HG03025 (cell line): Measurements from ENCODE around the gene SLCO3A1.

Source experiments
- ATAC-seq: cut with Tn5 transposase; IDR thresholded peaks from one replicate; pipeline ENCODE4 v1.9.1; 2021; ENCODE audit warnings: mild to moderate bottlenecking, moderate library complexity; ENCODE audit not compliant: unreplicated experiment, low FRiP score

The SLCO3A1 gene

DNA sequence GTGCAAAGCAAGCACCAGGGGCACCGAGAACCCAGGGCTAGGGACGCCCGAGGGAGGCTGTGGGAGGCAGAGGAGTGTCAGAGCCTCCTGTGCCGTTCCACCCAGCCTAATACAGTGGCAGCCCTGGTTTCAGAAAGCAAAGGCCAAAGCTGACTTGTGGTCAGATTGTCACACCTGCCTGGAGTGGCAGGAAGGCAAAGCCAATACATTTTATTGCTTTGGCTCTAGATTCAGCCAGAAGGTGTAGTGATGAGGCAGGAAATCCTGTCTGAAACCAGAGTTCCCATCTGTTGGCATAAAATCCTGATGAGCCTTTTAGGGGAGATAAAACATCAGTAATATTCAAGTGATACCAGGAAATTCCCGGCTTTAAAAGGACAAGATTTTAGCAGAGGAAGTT lies 168.3 kb downstream of the SLCO3A1 start:
- no peak for ATAC-seq

DNA sequence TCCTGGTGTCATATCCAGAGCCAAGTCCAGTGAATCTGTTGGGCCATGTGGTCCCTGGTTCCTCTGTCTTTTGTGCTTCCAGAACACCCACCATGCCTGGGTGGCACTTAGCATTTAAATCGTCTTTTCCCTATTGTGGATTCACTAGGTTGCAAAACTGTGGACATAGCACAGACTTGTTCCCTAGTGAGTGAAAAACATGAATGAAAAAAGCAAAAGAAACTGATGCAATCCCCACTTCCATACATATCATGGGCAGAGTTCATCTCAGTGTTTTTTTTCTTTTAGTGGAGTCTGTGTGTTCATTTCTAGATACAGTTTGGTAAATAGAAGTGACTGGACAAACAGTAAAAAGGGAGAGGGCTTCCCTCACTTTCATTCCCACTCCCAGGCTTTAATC lies 170.5 kb downstream of the SLCO3A1 start:
- ATAC-seq: no peak

DNA sequence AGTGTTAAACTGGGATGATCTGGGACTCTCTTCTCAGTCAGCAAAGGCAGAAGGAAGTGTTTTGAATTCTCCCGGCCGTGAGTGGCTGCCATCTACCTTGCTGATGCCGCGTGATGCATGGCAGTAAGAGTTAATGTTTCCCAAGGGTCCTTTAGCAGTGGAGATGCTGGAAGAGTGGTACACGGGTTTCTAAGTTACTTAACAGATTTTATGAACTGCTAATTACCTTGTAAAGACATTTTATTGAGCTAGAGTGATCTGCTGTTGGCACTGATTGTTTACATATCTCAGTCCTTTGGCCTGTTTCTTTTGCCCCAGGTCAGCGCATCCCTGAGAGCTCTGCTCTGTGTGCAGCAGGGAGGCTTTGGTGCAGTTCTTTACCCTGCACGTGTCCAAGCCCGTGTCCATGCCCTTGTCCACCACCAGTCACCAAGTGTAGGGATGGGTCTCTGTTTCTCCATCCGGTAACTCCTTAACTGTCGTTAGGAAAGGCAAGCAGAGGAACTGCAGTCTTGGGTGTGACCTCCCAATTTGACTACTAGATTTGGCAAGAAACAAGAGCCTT lies 172.3 kb downstream of the SLCO3A1 start:
- no peak for ATAC-seq

DNA sequence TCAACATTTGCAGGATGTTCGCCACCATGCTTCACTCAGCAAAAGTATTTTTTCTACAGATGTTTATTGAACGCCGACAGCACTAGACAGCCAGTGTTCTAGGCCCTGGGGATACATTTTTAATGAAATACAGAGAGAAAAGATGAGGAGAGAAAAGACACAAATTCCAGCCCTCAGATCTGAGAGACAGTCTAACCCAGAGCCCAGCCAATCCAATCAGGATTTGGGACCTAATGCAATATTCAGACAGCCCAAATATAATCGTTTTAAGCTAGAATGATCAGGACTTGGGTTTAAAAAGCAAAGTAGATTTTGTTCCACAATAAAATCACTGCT lies 174.8 kb downstream of the SLCO3A1 start:
- no peak for ATAC-seq

DNA sequence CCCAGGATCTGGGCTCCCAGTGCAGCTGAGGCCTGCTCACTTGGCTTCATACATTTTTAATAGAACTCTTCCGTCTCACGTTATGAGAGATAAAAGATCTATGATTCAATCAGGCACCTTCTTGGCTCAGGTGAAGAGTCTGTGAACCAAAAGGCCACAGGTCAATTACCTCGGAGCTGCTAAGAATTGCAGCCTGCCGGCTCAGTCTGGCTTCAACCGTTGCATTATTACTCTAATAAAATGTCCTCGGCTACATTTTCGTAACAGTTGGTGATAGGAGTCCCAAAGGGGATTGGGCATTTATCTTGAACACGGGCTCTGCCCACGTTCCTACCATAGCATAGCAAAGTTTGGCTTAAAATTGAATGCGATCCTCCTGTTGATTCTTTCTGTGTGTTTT lies 176.3 kb downstream of the SLCO3A1 start:
- ATAC-seq: no peak

DNA sequence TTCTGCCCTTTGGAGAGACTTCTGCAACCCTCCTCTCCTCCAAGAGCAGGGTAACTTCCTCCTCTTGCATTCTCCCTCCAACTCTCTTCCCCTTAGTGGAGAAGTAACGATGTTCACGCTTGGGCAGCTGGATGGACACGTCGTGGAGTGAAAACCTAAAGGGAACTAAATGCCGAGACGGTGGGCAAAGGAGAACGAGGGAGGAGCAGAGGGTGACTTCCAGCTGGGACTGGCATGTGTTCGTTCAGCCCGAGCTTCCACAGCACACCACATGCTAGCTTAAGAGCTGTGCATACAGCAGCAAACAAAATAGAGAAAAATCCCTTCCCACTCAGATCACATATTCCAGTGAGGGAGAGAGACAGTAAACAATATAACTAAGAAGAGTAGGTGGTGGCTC lies 179.8 kb downstream of the SLCO3A1 start:
- ATAC-seq: no peak

DNA sequence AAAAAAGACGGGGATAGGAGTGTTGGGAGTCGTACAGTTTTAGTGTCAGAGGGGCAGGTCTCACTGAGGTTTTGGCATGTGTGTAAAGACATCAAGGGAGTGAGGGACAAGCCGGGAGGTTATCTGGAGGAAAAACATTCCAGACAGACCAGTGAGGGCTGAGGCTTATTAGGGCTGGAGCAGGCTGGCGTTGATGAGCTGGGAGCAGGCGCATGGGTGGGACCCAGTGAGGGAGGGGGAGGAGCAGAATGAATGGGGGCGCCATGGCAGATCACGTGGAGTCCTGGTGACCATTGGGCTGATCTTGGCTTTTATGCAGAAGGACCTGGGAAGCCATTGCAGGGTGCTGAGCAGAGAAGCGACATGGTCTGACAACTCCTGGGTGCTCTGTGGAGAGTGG lies 180.2 kb downstream of the SLCO3A1 start:
- no peak for ATAC-seq

DNA sequence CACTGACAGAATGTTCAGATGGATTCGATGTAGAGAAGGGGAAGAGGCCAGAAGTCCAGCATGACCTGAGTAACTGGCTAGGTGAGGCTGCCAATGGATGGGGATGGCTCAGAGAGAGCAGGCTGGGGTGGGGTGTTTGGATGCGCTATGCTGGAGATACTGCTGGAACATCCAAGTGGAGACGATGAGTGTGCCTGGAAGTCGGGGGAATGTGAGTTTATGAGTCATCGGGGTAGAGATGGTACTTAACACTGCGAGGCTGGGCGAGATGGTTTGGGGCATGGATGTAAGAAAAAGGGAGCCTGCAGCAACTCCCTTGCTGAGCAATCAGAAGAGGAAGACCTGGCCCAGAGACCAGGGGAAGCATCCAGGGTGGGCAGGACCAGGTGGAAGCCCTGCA lies 180.7 kb downstream of the SLCO3A1 start:
- no peak for ATAC-seq

DNA sequence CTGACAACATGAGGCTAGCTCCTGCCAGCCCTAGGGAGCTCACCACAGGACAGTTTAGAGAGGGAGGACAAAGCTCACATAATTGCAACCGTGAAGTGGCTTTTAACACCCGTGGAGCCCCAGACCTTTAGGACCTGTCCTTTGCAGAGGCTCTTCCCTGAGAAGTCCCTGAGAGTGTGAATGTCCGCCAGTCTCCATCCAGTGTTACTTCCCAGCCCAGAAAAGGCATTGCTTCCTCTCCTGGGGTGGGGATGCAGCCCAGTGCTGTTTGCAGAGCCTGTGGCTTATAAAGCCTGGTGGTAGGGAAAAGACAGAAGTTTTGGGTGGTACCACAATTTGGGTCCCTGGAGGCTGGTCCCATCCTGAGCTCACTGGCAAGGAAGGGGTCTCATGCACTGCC lies 182.0 kb downstream of the SLCO3A1 start:
- ATAC-seq: no peak

DNA sequence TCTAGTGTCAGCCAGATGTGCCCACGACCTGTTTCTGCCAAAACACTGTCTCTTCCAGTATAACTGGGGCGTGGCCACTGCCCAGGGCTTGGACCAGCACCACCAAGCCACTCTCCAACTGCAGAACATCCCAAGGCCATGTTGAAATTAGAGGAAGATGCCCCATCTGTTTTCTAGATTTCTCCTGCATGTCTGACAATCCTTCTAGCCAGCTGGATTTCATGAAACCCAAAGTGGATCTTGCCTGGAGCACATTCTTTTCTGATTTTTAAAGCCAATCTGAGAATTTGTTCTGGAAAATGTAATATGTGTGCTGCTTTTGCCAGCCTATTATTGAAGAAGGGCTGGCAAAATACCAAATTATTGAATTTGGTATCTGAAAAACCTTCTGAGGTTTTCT lies 182.5 kb downstream of the SLCO3A1 start:
- no peak for ATAC-seq

DNA sequence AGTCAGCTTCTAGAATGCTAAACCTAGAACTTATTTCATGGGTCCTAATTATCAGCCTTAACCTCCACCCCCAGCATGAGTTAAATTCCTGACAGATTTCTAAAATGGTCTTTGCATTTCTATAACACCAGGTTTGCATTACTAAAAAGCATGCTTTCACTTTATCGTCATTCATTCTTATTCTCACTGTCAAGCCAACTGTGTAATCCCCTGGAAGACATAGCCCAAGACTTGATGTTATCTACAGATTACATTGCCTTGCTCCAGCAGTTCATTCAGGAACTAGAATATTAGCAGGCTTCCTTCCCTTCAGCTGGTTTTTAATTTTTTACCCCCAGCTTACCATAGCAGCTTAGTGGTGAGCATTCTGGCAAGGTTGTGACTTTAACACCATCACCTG lies 184.0 kb downstream of the SLCO3A1 start:
- no peak for ATAC-seq

DNA sequence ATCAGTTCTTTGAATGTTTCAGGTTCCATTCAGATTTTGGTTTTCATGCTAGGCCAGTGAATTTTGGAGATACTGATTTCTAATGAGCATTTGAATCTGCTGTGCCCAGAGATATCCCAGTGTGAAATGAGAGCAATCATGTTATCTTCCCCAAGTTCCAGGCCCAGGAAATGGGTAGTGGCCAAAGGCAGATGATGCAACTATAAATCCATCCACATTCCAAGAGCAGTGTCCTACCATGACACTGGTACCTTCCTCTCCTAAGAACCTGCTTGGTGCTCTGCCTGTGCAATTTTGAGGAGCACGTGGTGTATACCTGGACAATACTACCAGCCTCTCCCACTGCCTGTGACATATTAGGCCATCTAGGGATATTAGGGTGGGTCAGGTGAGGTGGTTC lies 186.8 kb downstream of the SLCO3A1 start:
- no peak for ATAC-seq

DNA sequence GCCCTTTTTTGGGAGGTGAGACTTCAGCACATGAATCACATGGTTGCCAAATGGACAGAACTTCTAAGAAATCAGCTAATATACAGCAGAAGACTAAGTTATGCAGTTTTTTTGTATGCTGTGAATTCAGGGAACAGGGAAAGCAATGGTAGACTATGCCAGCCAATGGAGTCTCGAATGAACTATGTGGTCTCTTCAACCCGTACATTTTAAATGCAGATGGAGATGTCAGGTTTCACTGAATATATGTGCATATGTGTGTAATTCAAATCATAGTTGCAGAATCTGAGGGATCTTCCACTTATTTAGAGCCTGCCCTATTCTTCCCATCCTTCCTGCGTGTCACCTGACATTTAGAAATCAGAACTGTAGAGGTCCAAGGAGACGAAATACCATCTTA lies 187.9 kb downstream of the SLCO3A1 start:
- ATAC-seq: no peak

DNA sequence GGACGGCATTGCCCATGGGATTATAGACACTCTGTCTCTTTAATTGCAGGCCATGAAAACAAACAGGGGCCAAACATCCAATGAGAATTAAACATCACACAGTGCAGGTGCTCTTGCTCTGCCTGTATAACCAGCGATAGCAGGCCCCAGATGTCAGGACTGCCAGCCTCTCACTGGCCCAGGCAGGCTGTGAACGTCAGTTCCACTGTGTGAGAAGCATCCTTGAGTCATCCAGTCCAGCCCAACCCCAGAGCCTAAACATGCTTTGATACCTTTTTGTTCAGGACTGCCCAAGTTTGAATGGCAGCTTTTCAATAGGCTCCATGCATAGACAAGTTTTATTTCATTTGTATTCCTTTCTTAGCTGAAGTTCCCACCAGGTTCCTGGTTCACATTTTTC lies 189.8 kb downstream of the SLCO3A1 start:
- no peak for ATAC-seq

DNA sequence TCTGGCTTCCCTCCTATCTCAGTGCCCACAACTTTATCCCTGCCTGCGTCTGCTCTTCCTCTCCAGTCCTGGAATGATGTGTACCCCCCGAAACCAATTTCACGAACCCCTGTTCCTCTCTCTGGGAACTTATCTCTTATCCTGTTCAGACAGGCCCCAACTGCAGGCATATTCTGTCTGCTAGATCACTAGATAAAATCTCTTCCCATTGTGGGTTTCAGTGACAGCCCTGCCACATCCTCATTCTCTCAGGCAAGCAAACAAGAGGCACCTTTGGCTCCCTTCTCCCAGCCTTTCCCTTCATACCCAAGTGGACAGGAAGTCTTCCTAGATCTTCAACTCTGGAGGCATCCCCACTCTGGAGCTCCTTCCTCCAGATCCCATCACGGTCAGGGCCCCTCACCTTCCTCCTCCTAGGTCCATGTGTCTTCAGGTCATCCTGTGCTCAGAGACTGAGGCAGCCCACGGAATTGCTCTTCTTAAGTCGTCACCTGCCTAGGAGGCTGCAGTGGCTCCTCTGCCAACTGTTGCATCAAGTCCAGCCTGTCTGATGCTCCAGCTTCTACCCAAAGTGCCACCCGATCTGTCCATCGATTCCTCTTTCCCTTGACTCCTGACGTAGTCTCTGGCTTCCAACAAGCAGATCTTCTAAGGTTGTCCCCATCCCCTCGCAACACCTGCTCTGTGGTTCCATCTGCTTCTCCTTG lies 190.8 kb downstream of the SLCO3A1 start:
- no peak for ATAC-seq

DNA sequence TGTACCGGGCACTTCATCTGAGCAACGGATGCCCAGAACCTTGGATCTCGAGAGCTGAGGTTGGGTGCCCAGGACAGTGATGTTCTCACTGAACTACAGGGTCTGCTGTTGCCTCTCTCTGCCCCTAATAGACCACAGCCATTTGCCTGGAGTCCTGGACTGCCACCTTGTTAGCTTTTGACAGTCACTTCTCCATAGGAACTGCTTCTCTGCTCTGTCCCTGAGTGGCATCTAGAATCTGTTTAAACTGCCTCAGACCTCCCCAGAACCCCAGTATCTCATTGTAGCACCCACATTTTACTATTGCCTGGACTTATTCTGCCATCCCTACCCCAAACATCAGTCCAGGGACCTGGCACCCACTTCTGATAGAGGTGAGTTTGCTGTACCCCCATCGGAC lies 194.4 kb downstream of the SLCO3A1 start:
- no peak for ATAC-seq

DNA sequence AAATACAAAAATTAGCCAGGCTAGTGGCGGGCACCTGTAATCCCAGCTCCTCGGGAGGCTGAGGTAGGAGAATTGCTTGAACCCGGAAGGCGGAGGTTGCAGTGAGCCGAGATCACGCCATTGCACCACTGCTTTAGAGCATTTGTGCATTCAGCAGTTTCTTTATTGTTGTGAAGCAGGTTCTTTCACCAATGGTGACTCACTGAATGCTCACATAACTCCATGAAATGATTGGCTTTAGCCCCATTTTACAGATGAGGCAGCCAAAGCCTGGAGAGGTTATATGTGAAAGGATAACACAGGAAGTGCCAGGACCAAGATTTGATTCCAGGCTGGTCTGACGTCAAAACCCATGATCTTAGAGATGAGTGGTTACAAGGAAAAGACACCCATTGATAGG lies 195.2 kb downstream of the SLCO3A1 start:
- no peak for ATAC-seq

DNA sequence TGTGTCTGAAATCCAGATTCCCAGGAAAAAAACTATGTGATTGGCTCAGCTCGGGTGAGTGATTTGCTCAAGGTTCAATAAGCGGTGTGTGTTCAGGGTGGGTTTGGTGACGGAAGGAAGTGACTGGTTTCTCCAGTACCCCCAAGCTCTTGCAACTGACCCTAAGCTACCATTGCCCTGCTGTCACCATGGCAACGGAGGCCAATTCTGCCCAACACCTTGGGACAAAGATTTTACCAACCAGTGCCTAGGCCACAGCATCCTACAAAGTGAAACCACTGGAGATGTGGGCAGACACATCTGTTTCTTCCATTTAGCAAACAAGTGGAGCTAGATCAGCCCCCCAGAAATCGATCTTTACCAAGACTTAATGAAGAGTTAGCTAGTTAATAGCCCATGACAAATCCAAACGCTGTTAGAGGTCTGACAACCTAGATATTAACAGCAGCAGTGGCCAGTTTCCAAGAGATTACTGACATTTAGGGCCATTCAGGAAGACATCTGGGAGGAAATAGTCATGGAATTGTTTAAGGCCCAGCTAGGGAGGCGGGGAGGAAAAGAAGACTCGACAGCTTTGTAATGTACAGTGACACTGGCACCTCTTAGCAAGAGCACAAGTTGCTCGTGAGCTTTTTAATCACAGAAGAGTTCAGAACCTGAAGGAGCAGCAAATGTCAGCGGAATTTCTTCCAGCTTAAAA lies 195.9 kb downstream of the SLCO3A1 start:
- ATAC-seq: no peak

DNA sequence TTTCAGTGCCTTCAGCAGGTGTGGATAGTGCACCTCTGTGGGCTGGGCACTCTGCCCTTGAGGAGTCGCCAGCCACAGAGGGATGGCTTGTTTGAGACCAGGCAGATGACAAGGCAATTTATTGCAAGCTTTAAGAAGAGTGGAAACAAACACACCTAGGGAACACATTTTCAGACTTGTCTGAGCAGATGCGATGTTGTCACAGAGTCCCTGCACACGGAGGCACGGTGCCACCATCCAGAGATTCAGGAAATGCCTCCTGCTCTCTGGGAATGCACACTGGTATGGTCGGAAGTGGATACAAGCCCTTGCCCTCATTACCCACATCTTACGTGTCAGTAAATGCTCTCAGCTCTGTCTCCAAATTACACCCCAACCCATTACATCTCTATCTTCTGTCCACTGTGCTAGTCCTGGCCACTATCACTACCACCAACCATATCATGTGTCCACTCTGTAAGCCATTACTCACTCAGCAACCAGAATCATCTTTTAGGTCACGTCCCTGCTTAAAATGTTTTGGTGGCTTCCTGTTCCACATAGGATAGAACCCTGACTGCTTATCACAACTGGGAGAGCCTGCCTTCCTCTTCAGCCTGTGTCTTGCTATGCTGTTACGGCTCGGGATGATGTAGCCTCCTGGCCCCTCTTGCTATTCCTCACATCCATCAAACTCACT lies 196.9 kb downstream of the SLCO3A1 start:
- ATAC-seq: no peak

DNA sequence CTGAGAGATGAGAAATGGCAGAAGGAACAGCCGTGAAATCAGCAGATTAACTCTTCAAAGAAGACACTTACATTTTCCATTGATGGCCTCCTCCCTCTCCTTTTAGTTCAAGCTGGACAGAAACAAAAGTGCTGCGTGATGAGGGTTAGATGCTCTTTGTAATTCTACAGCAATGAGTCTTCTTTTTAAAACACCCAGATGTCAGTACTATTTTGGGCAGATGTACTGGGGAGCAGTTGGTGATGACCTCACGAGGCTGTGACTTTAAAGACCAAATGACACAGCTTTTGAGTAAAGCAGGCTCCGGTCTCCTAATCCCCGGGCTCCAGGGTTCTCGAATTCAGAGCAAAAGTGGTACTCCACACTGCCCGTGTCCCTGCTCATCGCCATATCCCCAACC lies 198.2 kb downstream of the SLCO3A1 start:
- ATAC-seq: no peak

DNA sequence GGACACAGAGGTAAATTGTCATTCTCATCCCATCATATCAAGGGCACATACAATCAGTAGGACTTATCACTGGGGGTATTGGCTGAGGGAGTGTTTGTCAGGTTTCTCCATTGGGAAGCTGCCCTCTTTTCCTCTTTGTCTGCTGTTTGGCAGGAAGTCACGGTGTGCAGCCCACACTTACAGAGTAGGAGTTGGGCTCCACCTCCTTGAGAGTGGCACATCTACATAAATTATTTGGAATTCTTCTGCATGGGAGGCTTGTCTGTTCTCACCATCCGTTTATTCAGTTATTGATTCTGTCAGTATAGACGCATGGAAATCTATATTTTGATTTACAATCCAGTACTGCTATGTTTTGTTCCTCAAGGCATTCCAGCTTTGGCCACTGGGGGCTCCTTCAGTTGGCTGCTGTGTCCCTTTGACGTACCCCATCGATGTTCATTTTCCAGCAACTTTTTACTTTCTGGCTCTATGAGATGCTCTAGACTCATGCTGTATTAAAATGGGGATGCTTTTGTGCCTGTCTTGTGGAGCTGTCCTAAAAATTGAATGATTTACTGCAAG lies 200.3 kb downstream of the SLCO3A1 start:
- no peak for ATAC-seq
